GM23338 (cell line): Measurements from ENCODE around the gene RNF26.

Experiments
- CREB1 ChIP-seq: fragments of 250-450 bp; sonication (Bioruptor Pico); IDR thresholded peaks from 2 replicates; pipeline ENCODE4 v1.5.0; 2020; ENCODE audit warnings: low read depth, mild to moderate bottlenecking, moderate library complexity
- EZH2 ChIP-seq: fragments of 200-600 bp; sonication (generic); IDR thresholded peaks from one replicate; pipeline ENCODE4 v1.8.0; 2017; ENCODE audit warnings: antibody characterized with exemption, mild to moderate bottlenecking, low read depth; ENCODE audit not compliant: unreplicated experiment
- EZH2phosphoT487 ChIP-seq: fragments of 200-600 bp; sonication (generic); IDR thresholded peaks from one replicate; pipeline ENCODE4 v1.8.1; 2018; ENCODE audit warnings: antibody characterized with exemption; ENCODE audit not compliant: unreplicated experiment
- POLR2AphosphoS5 ChIP-seq: IDR thresholded peaks from 2 replicates; pipeline ENCODE4 v1.6.1; 2016; ENCODE audit warnings: antibody characterized with exemption, low read depth
- ZNF114 ChIP-seq: fragments of 250-450 bp; sonication (Bioruptor Pico); IDR thresholded peaks from 2 replicates; pipeline ENCODE4 v1.5.0; 2020; ENCODE audit warnings: mild to moderate bottlenecking, moderate library complexity
- TF ChIP-seq, protein P1 (sequence below): IDR thresholded peaks from 2 replicates; pipeline ENCODE4 v1.6.1; 2016; ENCODE audit warnings: antibody characterized with exemption
- TF ChIP-seq, protein P2 (sequence below): IDR thresholded peaks from one replicate; pipeline ENCODE4 v1.6.1; 2018; ENCODE audit warnings: antibody characterized with exemption; ENCODE audit not compliant: unreplicated experiment
- TF ChIP-seq, protein P3 (sequence below), 2 experiments: fragments of 200-600 bp in 1 of 2; sonication (generic) in 1 of 2; conservative IDR thresholded peaks; 2 replicates each; pipeline versions ENCODE4 v1.5.1 to v1.6.1; 2016 to 2017; ENCODE audit warnings: antibody characterized with exemption in 2 of 2, low read depth in 2 of 2, mild to moderate bottlenecking in 2 of 2, moderate library complexity in 1 of 2

DNA sequence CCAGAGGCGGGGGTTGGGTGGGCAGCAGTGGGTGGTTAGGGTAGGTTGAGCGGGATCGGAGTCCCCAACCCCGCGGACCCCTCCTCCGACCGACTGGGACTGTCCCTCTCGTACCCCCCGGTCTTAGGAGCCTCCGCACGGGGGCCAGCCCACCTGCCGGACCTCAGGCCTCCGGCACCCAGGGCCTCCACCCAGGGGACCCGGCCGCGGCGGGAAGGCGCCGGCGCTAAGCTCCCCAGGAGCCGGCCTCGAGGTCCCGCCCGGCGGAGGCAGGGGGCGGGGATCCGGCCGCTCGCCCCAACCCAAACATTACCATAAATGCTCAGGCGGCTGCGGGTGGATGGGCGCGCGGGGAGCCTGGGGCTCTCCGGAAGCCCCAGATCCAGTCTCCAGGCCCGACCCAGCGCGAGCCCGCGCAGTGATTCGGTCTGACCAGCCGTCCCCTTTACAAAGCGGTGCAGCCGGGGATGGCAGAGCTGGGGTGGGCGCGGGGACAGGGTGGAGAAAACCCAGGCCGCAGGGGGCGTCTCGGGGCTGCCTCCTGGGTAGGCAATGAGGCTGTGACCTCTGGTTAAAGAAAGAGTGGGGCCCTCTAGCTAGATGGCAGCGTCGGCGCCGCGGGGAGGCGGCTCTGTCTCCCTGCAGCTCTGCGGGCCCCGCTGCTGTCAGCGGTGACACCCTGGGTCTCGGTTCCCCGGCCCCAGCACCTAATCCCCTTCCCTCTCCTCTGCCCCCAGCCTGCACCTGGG, 13.4 kb upstream of the RNF26 start:
- TF ChIP-seq, protein P1, sequence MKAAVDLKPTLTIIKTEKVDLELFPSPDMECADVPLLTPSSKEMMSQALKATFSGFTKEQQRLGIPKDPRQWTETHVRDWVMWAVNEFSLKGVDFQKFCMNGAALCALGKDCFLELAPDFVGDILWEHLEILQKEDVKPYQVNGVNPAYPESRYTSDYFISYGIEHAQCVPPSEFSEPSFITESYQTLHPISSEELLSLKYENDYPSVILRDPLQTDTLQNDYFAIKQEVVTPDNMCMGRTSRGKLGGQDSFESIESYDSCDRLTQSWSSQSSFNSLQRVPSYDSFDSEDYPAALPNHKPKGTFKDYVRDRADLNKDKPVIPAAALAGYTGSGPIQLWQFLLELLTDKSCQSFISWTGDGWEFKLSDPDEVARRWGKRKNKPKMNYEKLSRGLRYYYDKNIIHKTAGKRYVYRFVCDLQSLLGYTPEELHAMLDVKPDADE = no peak
- TF ChIP-seq, protein P2, sequence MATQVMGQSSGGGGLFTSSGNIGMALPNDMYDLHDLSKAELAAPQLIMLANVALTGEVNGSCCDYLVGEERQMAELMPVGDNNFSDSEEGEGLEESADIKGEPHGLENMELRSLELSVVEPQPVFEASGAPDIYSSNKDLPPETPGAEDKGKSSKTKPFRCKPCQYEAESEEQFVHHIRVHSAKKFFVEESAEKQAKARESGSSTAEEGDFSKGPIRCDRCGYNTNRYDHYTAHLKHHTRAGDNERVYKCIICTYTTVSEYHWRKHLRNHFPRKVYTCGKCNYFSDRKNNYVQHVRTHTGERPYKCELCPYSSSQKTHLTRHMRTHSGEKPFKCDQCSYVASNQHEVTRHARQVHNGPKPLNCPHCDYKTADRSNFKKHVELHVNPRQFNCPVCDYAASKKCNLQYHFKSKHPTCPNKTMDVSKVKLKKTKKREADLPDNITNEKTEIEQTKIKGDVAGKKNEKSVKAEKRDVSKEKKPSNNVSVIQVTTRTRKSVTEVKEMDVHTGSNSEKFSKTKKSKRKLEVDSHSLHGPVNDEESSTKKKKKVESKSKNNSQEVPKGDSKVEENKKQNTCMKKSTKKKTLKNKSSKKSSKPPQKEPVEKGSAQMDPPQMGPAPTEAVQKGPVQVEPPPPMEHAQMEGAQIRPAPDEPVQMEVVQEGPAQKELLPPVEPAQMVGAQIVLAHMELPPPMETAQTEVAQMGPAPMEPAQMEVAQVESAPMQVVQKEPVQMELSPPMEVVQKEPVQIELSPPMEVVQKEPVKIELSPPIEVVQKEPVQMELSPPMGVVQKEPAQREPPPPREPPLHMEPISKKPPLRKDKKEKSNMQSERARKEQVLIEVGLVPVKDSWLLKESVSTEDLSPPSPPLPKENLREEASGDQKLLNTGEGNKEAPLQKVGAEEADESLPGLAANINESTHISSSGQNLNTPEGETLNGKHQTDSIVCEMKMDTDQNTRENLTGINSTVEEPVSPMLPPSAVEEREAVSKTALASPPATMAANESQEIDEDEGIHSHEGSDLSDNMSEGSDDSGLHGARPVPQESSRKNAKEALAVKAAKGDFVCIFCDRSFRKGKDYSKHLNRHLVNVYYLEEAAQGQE = no peak
- TF ChIP-seq, protein P3, sequence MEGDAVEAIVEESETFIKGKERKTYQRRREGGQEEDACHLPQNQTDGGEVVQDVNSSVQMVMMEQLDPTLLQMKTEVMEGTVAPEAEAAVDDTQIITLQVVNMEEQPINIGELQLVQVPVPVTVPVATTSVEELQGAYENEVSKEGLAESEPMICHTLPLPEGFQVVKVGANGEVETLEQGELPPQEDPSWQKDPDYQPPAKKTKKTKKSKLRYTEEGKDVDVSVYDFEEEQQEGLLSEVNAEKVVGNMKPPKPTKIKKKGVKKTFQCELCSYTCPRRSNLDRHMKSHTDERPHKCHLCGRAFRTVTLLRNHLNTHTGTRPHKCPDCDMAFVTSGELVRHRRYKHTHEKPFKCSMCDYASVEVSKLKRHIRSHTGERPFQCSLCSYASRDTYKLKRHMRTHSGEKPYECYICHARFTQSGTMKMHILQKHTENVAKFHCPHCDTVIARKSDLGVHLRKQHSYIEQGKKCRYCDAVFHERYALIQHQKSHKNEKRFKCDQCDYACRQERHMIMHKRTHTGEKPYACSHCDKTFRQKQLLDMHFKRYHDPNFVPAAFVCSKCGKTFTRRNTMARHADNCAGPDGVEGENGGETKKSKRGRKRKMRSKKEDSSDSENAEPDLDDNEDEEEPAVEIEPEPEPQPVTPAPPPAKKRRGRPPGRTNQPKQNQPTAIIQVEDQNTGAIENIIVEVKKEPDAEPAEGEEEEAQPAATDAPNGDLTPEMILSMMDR (conservative IDR thresholded peaks at IDR 0.05; ENCODE audit: low read depth in 2 of 2) = 0 out of 4 replicates have a peak, but pooled peaks of 1 of the 2 experiments have one; percentile 0
- no peak for TF ChIP-seq CREB1 (CRISPR knock-in tag)
- TF ChIP-seq EZH2 = no peak
- TF ChIP-seq EZH2phosphoT487 = no peak
- TF ChIP-seq POLR2AphosphoS5 = peak; percentile 60
- no peak for TF ChIP-seq ZNF114 (CRISPR knock-in tag)
